Gastroesophageal sphincter (tissue), 3 donors: ENCODE data around the gene CASKIN1.

Source experiments
- POLR2AphosphoS5 ChIP-seq: sonication (generic); formaldehyde crosslinking; IDR thresholded peaks from one replicate; pipeline ENCODE4 v1.6.1; 2017; ENCODE audit warnings: antibody characterized with exemption
- TF ChIP-seq, protein P1 (sequence below), 4 experiments: fragments of 200-600 bp in 2 of 4; fragments of 450-650 bp in 2 of 4; sonication (generic) in 1 of 4; IDR thresholded peaks; one replicate each; pipeline ENCODE4 v1.5.1; 2017 to 2019; ENCODE audit warnings: antibody characterized with exemption in 4 of 4, mild to moderate bottlenecking in 2 of 4, moderate library complexity in 2 of 4

DNA sequence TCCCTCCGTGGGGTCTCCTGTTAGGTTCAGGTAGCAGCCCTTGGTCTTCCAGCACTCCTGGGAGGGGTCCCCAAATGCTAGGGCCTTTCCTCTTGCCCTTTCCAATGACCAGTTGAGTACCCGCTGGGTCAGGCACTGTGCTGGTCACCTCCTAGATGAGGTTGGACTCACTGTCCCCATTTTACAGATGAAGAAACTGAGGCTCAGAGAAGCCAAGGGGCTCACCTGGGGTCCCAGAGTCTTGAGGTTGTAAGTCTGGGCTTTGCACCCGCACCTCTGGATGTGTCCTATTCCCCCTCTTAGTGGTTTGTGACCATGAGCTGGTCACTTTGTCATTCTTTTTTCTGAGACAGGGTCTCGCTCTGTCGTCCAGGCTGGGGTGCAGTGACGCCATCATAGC is 1.4 kb upstream of the CASKIN1 start:
- TF ChIP-seq, protein P1, sequence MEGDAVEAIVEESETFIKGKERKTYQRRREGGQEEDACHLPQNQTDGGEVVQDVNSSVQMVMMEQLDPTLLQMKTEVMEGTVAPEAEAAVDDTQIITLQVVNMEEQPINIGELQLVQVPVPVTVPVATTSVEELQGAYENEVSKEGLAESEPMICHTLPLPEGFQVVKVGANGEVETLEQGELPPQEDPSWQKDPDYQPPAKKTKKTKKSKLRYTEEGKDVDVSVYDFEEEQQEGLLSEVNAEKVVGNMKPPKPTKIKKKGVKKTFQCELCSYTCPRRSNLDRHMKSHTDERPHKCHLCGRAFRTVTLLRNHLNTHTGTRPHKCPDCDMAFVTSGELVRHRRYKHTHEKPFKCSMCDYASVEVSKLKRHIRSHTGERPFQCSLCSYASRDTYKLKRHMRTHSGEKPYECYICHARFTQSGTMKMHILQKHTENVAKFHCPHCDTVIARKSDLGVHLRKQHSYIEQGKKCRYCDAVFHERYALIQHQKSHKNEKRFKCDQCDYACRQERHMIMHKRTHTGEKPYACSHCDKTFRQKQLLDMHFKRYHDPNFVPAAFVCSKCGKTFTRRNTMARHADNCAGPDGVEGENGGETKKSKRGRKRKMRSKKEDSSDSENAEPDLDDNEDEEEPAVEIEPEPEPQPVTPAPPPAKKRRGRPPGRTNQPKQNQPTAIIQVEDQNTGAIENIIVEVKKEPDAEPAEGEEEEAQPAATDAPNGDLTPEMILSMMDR (IDR thresholded peaks at IDR 0.05) = no peak
- no peak for TF ChIP-seq POLR2AphosphoS5
